HG02938 (cell line): ENCODE data around the gene FUCA1.
"Not testable (repeated sequence)": the region's sequence is repeated elsewhere in the genome, so short reads cannot be mapped to it uniquely, and the experiment has no call there.

Source experiments
- ATAC-seq: cut with Tn5 transposase; IDR thresholded peaks from one replicate; pipeline ENCODE4 v1.9.1; 2021; ENCODE audit warnings: mild to moderate bottlenecking, moderate library complexity; ENCODE audit not compliant: unreplicated experiment

The FUCA1 gene

DNA sequence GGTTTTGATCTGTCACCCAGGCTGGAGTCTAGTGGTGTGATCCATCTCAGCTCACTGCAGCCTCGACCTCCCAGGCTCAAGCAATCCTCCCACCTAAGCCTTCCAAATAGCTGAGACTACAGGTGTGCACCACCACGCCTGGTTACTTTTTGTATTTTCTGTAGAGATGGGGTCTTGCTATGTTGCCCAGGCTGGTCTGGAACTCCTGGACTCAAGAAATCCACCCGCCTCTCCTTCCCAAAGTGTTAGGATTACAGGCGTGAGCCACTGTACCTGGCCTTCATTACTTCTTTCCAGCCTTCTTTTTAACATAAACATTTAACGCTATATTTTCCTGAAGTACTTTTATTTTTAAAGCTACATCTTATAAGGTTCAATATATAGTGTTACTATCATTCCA lies 24.4 kb downstream of the FUCA1 start:
- no peak for ATAC-seq

DNA sequence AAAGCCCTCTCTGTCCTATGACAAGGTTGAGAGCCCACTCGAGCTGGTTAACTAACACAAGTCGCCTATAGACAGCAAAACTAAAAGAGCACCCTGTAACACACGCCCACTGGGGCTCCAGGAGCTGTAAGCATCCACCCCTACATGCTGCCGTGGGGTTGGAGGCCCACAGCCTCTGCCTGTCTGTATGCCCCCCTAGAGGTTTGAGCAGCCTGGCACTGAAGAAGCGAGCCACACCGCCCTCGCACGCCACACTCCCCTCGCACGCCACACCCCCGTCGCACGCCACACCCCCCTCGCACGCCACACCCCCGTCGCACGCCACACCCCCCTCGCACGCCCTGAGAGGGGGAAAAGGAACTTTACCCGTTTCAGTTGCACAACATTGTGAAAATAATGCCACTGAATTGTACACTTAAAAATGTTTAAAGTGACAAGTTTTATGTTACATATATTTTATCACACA lies 29.7 kb downstream of the FUCA1 start:
- no peak for ATAC-seq

DNA sequence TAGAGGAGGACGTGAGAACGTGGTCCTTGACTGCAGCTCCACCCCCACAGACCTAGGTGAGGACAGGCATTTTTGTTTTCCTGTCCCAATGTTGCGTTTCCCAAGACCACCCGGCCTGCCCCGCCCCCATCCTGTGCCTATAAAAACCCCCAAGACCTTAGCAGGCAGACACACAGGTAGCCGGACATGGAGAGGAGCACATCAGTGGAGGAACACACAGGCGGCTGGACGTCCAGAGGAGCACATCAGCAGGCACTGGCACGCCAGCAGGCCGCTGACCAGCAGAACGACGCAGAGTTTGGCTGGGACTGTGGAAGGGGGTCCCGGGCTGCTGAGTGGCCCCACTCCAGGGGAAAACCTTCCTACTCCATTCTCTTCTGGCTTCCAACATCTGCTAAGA lies 30.2 kb downstream of the FUCA1 start:
- no peak for ATAC-seq

DNA sequence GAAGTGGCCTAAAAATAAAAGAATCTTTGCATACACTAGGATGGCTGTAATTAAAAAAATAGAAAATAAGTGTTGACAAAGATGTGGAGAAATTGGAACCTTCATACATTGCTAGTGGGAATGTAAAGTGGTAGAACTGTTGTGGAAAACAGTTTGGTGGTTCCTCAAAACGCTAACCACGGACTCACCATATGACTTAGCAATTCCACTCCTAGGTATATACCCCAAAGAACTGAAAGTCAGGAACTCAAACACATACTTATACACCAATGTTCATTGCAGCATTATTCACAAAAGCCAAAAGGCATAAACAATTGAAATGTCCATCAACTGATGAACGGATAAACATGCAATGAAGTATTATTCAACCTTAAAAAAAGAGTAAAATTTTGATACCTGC lies 32.1 kb downstream of the FUCA1 start:
- ATAC-seq = no peak

DNA sequence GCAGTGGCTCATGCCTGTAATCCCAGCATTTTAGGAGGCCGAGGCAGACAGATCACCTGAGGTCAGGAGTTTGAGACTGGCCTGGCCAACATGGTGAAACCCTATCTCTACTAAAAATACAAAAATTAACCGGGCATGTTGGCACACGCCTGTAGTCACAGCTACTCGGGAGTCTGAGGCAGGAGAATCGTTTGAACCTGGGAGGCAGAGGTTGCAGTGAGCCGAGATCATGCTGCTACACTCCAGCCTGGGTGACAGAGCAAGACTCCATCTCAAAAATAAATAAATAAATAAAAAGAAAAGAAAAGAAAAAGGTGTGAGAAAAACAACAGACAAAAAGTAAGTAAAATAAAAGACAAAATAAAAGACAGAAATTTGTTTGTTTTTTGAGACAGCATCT lies 33.9 kb downstream of the FUCA1 start:
- not testable (repeated sequence) for ATAC-seq

DNA sequence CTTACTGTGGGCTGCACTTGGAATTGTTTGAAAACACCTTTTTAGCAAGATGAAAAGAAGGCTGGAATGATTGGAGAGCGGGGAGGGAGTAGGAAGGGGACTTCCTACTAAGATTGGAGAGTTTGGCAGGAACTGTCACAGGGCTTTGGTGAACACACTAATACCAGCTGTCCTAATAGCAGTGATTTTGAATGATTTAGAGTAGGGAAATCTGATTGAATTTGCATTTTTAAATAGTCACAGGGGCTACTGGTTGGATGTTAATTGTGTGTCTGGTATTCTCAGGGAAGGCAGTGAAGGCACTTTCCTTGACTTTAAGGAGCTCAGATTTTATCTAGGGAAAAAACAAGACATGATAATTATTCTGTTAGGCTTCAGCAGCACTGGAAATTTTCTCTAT lies 40.4 kb downstream of the FUCA1 start:
- no peak for ATAC-seq

DNA sequence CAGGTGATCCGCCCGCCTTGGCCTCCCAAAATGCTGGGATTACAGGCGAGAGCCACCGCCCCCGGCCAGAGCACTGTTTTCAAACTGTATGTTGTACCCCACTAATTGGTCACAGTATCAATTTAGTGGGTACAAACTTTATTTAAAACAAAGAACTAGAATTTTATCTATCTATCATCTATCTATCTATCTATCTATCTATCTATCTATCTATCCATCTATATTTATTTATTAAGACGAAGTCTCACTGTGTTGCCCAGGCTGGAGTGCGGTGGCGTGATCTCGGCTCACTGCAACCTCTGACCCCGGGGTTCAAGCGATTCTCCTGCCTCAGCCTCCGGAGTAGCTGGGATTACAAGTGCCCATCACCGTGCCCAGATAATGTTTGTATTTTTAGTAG lies 41.5 kb downstream of the FUCA1 start:
- not testable (repeated sequence) for ATAC-seq

DNA sequence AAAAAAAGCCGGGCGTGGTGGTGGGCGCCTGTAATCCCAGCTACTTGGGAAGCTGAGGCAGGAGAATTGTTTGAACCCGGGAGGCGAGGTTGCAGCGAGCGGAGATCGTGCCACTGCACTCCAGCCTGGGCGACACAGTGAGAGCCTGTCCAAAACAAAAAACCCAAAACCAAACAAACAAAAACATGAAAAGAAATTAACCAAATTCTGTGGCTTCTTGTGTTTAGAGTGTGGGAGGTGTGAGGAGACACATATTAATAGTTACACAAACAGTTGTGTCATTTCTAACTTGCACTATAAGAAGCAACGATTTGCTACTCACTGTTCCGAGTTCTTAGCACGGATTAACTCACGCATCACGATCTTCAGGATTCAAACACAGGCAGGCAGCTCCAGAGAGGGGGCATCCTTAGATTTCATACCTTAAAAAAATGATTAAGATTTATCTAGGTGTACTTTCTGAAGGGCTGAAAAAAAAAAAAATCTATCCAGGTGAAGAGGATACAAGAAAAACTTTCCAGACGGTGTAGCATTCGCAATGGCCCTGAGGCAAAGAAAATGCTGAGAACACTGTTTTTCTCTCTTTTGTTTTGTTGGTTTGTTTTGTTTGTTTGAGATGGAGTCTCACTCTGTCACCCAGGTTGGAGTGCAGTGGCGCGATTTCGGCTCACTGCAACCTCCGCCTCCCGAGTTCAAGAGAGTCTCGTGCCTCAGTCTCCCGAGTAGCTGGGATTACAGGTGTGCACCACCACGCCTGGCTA lies 42.1 kb downstream of the FUCA1 start:
- peak; percentile 52 for ATAC-seq

DNA sequence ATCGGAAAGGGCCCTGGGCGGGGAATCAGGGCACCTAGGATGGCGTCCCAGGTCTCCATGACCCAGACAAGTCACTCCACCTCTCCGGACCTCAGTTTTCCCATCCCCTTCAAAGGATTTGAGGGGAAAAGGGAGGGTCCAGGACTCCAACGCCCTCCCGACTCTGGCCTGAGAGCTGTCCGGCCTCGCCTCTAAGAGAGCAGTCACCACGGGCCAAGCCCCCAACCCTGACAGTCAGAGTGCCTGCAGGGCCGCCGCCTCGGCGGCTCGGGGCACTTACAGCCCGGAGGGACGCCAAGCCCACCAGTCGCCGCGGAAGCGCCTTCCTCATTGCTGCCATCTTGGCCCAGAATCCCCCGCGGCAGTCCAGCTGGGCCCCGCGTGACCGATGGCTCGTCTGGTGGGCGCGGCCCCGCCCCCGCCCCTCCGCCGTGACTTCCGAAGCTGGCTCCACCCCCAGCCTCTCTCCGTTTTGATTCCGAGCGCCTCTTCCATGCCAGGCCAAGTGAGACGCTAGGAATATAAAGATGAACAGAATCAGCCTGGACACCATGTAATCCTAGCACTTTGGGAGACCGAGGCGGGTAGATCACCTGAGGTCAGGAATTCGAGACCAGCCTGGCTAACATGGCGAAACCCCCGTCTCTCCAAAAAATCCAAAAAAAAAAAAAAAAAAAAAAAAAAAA lies 42.9 kb downstream of the FUCA1 start, which contains the start of gene HMGCL:
Gene HMGCL (minus strand): TSS at position 354 of the 686 bp plus-strand sequence. CDS start 14 bp downstream, at position 340.
- peak; percentile 64 for ATAC-seq

DNA sequence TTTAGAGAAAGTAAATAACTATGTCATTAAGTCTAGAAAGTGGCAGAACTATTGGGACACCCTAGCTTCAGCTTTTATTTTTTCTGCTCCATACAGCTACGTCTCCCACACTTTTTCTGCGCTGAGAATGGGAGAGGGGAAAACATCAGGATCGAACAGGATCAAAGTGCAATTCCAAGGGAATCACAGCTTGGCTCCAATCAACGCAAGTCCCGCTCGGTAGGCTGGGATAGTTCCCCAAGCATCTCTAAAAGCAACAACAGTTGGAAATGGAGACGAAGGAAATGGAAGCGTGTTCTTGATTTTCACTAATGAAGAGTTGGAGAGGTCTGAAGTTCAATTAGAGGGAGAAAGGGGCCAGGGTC lies 43.4 kb downstream of the FUCA1 start:
- ATAC-seq = no peak

DNA sequence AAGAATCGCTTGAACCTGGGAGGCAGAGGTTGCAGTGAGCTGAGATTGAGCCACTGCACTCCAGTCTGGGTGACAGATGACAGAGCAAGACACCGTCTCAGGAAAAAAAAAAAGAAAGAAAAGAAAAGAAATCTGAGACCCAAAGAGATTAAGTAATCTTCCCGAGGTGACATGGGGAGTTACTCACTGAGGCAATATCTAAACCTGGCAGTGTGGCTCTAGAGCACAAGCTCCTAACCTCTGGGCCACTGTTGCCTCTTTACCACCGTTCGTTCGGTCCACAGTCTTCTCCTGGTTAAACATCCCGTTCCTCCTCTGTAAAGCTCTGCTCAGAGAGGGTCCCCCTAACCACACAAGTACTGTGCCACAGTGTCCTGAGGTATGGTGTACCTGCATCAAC lies 44.3 kb downstream of the FUCA1 start:
- no peak for ATAC-seq

DNA sequence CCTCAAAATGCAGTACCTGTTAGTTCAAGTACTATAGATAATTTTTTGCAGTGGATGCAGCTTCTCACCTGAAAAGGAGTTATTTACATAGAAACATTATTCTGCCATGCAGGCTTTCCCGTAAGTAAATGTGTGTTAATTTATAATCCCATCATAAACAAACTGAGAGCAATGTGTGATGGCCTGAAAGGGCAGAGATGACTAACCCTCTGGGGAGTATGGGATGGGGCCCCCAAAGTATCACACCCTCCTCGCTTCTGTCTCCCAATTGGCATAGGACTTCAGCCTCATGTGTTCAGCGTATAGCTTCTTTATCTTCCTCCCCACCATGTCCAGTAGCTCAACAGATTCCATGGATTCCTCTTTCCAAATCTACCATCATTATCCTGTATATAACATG lies 50.5 kb downstream of the FUCA1 start:
- no peak for ATAC-seq

DNA sequence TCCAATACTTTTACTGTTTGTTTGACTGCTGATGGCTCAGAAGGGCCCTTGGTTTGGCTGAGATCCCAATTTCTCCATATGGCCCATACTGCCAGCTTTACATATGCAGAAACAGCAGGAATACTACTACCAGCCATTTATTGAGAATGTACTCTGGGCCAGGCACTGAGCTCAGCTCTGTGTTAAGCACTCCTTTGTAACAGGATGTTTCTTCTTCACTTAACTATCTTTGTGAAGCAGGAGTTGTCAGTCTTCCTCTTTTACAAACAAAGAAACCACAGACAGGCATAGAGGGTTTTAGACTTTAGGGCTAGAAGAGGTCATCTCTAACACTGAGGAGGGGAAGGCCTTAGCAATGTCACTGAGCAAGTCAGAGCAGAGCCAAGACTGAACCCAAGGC lies 51.2 kb downstream of the FUCA1 start:
- no peak for ATAC-seq

DNA sequence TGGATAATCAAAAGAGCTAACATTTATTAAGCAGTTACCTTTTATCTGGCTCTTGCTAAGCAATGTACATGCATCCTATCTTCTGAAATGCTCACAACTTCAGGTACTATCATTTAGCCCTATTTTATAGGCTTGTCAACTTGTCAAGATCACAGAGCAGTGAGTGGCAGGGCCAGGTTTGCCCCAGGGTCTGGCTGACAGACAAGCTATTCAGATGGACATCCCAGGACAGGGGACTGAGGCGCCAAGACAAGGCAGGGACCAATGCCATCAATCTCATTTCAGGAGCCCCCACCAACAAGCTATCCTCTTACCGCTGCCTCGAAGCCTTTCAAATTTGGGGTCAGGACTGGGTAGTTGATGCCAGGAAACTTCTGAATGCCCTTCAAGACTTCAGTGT lies 51.7 kb downstream of the FUCA1 start:
- ATAC-seq = no peak

DNA sequence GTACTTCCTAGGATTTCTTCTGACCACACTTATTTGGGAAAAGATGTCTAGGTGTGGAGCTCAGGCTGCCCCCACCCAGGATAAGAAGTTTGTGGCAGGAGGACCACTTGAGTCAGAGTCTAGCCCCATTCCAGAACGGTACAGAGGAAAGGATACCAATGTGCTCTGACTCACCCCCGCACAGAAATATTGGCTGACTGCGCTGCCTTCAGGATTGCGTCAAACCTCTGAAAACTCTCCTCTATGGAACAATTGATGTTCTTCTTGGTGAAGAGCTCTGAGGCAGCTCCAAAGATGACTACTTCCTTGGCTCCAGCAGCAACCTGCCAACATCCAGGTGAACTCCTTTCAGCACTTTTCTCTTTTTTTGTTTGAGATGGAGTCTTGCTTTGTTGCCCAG lies 54.1 kb downstream of the FUCA1 start:
- ATAC-seq = no peak

DNA sequence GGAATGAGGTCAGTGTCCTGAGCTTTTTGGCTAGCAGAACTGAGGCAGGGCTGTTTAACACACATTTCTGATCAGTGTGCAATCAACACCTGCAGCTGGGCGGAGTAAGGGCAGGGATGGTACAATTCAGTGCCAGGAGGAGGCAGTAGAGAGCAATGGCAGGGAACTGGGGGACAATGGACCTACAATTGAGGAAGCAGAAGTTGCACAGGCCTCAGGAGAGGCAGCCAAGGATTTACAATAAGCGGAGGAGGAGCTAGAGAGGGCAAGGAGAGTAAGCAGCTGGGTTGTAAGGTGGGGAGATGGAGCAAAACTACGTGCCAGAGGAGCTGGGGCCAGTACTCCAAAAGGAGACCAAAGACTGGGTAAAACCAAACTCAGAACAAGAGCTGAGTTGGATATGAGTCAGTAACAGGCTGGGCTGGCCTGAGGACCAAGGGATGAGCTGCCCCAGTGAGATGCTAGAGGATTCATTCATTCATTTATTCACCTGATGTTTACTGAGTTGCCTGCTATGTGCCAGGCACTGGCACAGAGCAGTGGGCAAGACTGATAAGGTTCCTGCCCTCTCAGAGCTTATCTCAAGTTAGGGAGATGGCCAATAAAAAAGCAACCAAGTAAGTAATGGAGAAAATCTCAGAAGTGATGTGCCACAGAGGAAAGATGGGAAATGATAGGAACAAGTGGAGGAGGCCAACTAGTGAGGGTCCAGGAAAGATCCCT lies 57.1 kb downstream of the FUCA1 start:
- no peak for ATAC-seq

DNA sequence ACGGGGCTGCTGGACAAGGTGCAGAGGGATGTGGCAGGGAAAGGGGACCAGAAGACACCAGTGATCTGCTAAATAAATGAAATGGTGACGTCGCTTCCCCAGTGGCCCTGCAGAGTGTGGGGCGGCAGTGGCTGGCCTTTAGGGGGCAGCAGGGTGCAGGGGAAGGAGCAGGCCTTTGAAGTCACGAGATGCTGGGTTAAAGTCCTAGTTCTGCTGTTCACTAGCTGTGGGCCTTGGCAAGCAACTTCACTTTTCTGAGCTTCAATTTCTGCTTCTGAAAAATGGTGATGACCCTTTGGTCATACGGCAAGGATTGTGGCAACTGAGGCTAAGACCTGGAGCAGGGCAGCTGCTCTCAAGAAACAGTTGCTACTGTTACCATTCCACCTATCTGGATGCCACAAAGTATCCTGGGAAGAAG lies 58.3 kb downstream of the FUCA1 start:
- ATAC-seq = peak; percentile 75

DNA sequence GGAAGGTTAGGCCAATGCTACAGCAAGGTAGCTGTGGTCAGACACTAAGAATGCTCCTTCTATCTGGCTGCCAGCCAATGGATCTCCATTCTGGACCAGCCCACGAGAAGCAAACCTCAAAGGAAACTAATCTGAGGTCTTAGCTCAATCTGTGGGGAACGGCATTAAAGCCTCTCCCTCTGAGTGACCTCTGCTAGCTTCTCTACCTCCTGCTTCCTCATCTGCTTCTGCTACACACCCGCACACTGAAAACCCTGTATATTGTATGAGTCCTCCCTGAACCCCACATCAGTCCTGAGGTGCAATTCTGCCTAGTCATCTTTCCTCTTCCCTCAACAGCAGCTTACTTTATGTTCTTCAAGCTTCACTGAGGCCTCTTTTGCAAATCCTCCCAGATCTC lies 60.6 kb downstream of the FUCA1 start:
- ATAC-seq = no peak

DNA sequence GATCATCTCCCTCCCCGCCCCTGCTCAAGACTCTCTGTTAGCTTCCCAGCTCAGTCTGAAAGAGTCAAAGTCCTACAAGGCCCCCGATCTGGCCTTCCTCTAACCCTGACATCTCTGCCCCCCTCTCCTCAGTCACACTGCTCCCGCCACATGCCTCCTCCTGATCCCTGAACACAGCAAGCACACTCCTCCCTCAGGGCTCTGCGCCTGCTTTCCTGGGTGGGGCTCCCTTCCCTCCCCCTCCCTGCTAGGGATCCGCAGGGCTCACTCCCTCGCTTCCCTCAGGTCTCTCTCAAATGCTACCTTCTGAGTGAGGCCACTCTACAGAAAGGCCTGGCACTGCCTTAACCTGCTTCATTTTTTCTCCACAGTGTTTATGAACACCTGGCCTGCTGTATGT lies 61.8 kb downstream of the FUCA1 start:
- ATAC-seq = no peak

DNA sequence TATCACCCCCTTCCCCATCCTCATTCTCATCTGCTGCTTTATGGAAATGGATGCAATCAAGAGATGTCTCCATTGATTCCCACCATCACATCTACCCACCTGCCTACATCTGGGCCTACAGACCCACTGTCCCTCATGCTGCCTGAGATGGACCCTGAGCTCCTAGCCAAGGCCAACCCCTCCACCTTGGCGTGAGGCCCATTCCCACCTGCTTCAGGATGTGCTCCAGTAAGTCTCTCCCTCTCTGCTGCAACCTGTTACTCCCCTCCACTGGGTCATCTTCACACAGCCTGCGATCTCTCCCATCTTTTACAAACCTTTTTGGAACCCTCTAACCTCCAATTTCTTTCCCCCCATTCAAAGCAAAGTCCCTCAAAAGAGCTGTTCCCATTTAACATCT lies 63.1 kb downstream of the FUCA1 start:
- ATAC-seq = no peak

DNA sequence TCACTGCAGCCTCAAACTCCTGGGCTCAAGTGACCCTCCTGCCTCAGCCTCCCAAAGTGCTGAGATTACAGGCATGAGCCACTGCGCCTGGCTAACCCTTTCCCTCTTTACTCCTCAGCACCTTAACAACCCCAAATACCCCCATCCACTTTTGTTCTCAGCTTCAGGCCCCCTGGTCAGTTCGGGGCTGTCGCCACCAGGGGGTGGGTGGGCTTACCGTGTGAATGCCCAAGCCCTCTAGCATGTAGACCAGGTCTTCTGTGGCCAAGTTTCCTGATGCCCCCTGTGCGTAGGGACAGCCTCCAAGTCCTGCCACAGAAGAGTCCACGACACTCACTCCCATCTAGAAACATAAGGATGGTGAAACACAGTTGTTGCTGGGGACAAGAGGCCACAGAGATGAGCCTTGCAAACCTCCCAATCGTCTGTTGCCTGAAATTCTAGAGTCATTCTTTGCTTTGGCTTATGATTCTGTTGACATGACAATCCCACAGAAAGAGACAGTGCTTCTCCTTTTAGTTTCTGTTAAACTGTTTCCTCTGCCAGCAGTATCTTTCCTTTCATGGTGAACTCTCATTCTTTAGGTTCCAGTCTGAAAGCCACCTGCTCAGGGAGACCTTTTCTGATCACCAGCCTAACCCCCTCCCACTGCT lies 63.8 kb downstream of the FUCA1 start:
- ATAC-seq = no peak
